HCT116 (cell line): ENCODE results near the gene GRIFIN.

Source experiments
- CEBPB ChIP-seq: IDR thresholded peaks from 2 replicates; pipeline ENCODE4 v1.6.1; 2012; ENCODE audit warnings: low read depth
- CTCF ChIP-seq, 3 experiments: fragments of 200-600 bp in 1 of 3; sonication (generic) in 1 of 3; IDR thresholded peaks in 2 of 3; conservative IDR thresholded peaks in 1 of 3; 2 replicates each; pipeline ENCODE4 v1.5.1; 2012 to 2017; ENCODE audit warnings: low read depth in 2 of 3, low read length in 2 of 3, antibody characterized with exemption in 1 of 3, borderline replicate concordance in 1 of 3, control low read depth in 1 of 3, mild to moderate bottlenecking in 1 of 3, mixed read lengths in 1 of 3, mixed run types in 1 of 3, moderate library complexity in 1 of 3; ENCODE audit not compliant: insufficient read depth in 1 of 3
- ELF1 ChIP-seq: IDR thresholded peaks from 2 replicates; pipeline ENCODE4 v1.6.1; 2012; ENCODE audit warnings: low read depth, borderline replicate concordance
- EZH2 ChIP-seq: fragments of 200-600 bp; sonication (generic); IDR thresholded peaks from 2 replicates; pipeline ENCODE4 v1.6.1; 2017; ENCODE audit warnings: antibody characterized with exemption, mixed run types
- JUND ChIP-seq: IDR thresholded peaks from 2 replicates; pipeline ENCODE4 v1.6.1; 2012
- MAX ChIP-seq: IDR thresholded peaks from 2 replicates; pipeline ENCODE4 v1.6.1; 2012
- POLR2A ChIP-seq: IDR thresholded peaks from 2 replicates; pipeline ENCODE4 v1.7.0; 2011; ENCODE audit warnings: borderline replicate concordance; ENCODE audit not compliant: insufficient read depth, insufficient read length; ENCODE audit errors: extremely low read depth
- POLR2AphosphoS5 ChIP-seq: IDR thresholded peaks from 2 replicates; pipeline ENCODE4 v1.6.1; 2011; ENCODE audit warnings: mild to moderate bottlenecking, low read depth, low read length, moderate library complexity
- RAD21 ChIP-seq: IDR thresholded peaks from 2 replicates; pipeline ENCODE4 v1.6.1; 2012; ENCODE audit warnings: low read depth, mild to moderate bottlenecking
- REST ChIP-seq: IDR thresholded peaks from 2 replicates; pipeline ENCODE4 v1.6.1; 2012; ENCODE audit warnings: low read depth
- YY1 ChIP-seq: IDR thresholded peaks from 2 replicates; pipeline ENCODE4 v1.6.1; 2011; ENCODE audit warnings: low read length, low read depth, moderate library complexity, mild to moderate bottlenecking; ENCODE audit not compliant: insufficient replicate concordance; ENCODE audit errors: extremely low read depth

- TF ChIP-seq CTCF (IDR thresholded peaks at IDR 0.05 in 2 of 3, conservative IDR thresholded peaks at IDR 0.05 in 1 of 3; ENCODE audit: borderline replicate concordance in 1 of 3, insufficient read depth in 1 of 3, low read depth in 2 of 3, low read length in 2 of 3) (no peak), ELF1 (no peak), POLR2AphosphoS5 (no peak), MAX (no peak), RAD21 (no peak), EZH2 (no peak), POLR2A (no peak), REST (no peak), JUND (no peak), YY1 (no peak), CEBPB (no peak)
Measured at GRCh38 chr7:2517026-2517425, 40.8 kb upstream of the GRIFIN start.
